Cardiac atrium fibroblast (primary cell): Measurements from ENCODE around the gene SSX3. TPM values are rescaled to one million over a fixed set of nuclear protein-coding genes. Genes with fewer than 3 reads are reported as not detected.

Experiments
- total RNA-seq: library from RNA; depleted of rRNA; stranded (reverse); fragments of >200 nt; gene quantifications from 2 replicates; pipeline ENCODE4 v1.2.3, GENCODE V29; 2015

SSX3 gene
- not detected in 2 replicates for total RNA-seq

GRCh38 chrX:48356315-48357094, at the start of gene SSX3:
Gene SSX3 (minus strand): TSS chrX:48356703. CDS start chrX:48355249, 1,454 bp downstream.

GRCh38 chrX:48383239-48383638, 26.7 kb upstream of the SSX3 start, which contains the start of gene SSX4:
Gene SSX4 (plus strand): TSS chrX:48383539. CDS start chrX:48384054, 515 bp downstream.

Other genes with a start within 250 kb of the SSX3 start
- gene SPACA5B, start 226.1 kb downstream of the SSX3 start, total RNA-seq: not detected in 2 replicates
- not detected in 2 replicates for gene SSX5, start 159.9 kb downstream of the SSX3 start, total RNA-seq
- gene SSX1, start 101.3 kb downstream of the SSX3 start, total RNA-seq: not detected in 2 replicates
- gene SSX4, start 26.8 kb upstream of the SSX3 start, total RNA-seq: not detected in 2 replicates
- not detected in 2 replicates for gene SSX4B, start 55.3 kb upstream of the SSX3 start, total RNA-seq
- gene SLC38A5, start 113.6 kb upstream of the SSX3 start, total RNA-seq: 34.8 and 64.5 TPM in 2 replicates
- 76.2 and 84.6 TPM in 2 replicates for gene FTSJ1, start 119.5 kb upstream of the SSX3 start, total RNA-seq
- 22.6 and 65.0 TPM in 2 replicates for gene PORCN, start 152.3 kb upstream of the SSX3 start, total RNA-seq
- gene EBP, start 165.1 kb upstream of the SSX3 start, total RNA-seq: 44.4 and 77.0 TPM in 2 replicates
- gene TBC1D25, start 183.0 kb upstream of the SSX3 start, total RNA-seq: 7.4 and 7.8 TPM in 2 replicates
- gene RBM3, start 217.8 kb upstream of the SSX3 start, total RNA-seq: 304 and 385 TPM in 2 replicates
- gene WDR13, start 240.8 kb upstream of the SSX3 start, total RNA-seq: 115 and 118 TPM in 2 replicates